Measurements from ENCODE around the gene NUP107. TPM values are rescaled to one million over a fixed set of nuclear protein-coding genes. Genes with fewer than 3 reads are reported as not detected.
A peak's percentile ranks its signal among the peaks of the same experiment; 100 is the strongest.

Gene NUP107
- total and polyA plus RNA-seq, 12 donors, result 9.9 to 25.7 (median 21.8) TPM

DNA sequence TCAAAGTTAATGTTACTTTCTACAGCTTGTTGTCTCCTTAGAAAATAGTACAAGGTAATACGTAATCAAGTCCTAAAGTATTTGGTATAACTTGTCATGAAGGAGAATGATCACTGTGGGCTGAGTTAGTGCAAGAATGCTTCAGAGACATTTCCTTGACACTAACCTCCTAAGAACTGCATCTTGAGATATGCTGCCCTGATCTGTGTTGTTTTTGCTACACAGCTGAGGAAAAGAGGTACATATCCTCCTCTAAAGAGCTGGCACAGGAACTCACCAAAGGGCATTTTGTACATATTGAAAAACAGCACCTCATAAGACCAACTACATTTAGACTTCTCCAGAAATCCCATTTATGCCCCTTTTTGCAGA lies 47.4 kb upstream of the NUP107 start:
- no peak overlapping the region for H3K4me3 ChIP-seq
- ATAC-seq (no peak), DNase-seq (no peak)
- peaks cover 0 to 20% (median 0%) of the 10 kb centered on the region in 9 donors for H3K36me3 ChIP-seq
- TF ChIP-seq, protein P1, sequence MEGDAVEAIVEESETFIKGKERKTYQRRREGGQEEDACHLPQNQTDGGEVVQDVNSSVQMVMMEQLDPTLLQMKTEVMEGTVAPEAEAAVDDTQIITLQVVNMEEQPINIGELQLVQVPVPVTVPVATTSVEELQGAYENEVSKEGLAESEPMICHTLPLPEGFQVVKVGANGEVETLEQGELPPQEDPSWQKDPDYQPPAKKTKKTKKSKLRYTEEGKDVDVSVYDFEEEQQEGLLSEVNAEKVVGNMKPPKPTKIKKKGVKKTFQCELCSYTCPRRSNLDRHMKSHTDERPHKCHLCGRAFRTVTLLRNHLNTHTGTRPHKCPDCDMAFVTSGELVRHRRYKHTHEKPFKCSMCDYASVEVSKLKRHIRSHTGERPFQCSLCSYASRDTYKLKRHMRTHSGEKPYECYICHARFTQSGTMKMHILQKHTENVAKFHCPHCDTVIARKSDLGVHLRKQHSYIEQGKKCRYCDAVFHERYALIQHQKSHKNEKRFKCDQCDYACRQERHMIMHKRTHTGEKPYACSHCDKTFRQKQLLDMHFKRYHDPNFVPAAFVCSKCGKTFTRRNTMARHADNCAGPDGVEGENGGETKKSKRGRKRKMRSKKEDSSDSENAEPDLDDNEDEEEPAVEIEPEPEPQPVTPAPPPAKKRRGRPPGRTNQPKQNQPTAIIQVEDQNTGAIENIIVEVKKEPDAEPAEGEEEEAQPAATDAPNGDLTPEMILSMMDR (IDR thresholded peaks at IDR 0.05), result no peak
- intact Hi-C loops (cut with DNase I), result no loop called here
- no peak overlapping the region for H3K27ac ChIP-seq
- H3K4me1 ChIP-seq, result peaks cover 0 to 88% (median 46%) of the 10 kb centered on the region in 9 donors
- no peaks in the 10 kb centered on the region for H3K27me3 ChIP-seq
- 90 to 97% methylated on average over 1 of the region's 1 CpG for WGBS, 2 donors
- H3K9me3 ChIP-seq, result no peaks in the 10 kb centered on the region

DNA sequence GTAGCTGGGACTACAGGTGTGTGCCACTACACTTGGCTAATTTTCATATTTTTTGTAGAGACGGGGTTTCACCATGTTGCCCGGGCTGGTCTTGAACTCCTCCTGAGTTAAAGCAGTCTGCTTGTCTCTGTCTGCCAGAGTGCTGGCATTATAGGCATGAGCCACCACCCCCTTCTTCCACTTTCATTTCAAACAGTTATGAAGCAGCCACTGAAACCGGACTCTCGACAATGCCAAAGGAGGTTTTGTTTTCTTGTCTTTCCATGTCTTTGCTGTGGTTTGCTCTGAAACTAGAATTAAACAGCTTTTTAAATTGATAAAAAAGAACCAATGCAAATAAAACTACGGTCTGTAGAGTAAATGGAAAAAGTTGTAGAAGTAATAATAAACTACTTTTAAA lies 45.6 kb upstream of the NUP107 start:
- Histone ChIP-seq H3K9me3 (no peaks in the 10 kb centered on the region), H3K36me3 (peaks cover 0 to 11% (median 0%) of the 10 kb centered on the region in 9 donors), H3K27ac (no peak overlapping the region), H3K4me3 (no peak overlapping the region), H3K4me1 (peaks cover 0 to 79% (median 36%) of the 10 kb centered on the region in 9 donors), H3K27me3 (no peaks in the 10 kb centered on the region)
- DNase-seq (no peak), ATAC-seq (no peak)
- intact Hi-C loops (cut with DNase I), result no loop called here
- TF ChIP-seq, protein P1 (IDR thresholded peaks at IDR 0.05), result no peak
- WGBS, 2 donors, result 57 to 61% methylated on average over 5 of the region's 5 CpGs

DNA sequence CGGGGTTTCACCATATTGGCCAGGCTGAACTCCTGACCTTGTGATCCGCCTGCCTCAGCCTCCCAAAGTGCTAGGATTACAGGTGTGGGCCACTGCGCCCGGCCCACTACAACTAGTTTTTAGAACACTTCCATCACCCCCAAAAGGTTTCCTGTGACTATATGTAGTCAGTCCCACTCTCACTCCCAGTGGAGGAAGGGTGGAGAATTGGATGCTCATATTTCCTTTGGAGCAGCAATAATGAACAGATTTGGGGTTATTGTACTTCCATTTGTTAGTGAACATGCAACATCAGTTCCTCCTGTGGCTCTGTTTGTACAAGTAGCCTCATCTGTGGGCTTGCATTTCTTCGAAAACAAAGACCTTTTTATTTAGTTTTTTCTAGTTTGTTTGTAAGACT lies 40.3 kb upstream of the NUP107 start:
- Histone ChIP-seq H3K4me1 (peaks cover 0 to 51% (median 22%) of the 10 kb centered on the region in 9 donors), H3K4me3 (no peak overlapping the region), H3K36me3 (peaks cover 0 to 44% (median 7%) of the 10 kb centered on the region in 9 donors), H3K9me3 (no peaks in the 10 kb centered on the region), H3K27me3 (no peaks in the 10 kb centered on the region), H3K27ac (no peak overlapping the region)
- 77 to 82% methylated on average over 5 of the region's 5 CpGs for WGBS, 2 donors
- DNase-seq (no peak), ATAC-seq (peak in 2 of 8 donors; percentile 39 to 55)
- TF ChIP-seq, protein P1 (IDR thresholded peaks at IDR 0.05), result no peak
- intact Hi-C loops (cut with DNase I), result loop anchor here in 1 of 10 donors (5.0 kb wide), 1 partner anchor 34 kb away; the partner anchor contains the start of gene RAP1B

DNA sequence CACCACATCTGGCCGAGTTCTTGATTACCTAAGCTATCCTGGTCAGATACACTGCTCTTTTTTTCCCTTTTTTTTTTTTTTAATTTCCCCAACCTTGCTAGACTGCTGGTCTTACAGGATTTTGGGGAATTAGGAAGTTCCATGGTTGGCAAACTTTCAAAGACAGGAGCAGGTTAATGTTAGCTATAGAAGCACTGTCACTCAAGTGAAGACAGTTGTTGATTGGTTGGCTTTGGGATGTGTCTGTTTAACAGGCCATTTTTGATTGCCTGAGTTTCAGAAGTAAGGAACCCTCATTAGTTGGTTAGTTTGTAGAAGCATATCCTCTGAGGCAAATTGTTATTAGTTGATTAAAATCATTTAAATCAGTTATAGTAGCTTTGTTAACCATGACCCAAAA lies 39.3 kb upstream of the NUP107 start:
- DNase-seq (no peak), ATAC-seq (no peak)
- Histone ChIP-seq H3K4me3 (no peak overlapping the region), H3K36me3 (peaks cover 0 to 54% (median 13%) of the 10 kb centered on the region in 9 donors), H3K4me1 (peaks cover 0 to 42% (median 16%) of the 10 kb centered on the region in 9 donors), H3K9me3 (no peaks in the 10 kb centered on the region), H3K27ac (no peak overlapping the region), H3K27me3 (no peaks in the 10 kb centered on the region)
- 79 to 81% methylated on average over 1 of the region's 1 CpG for WGBS, 2 donors
- TF ChIP-seq, protein P1 (IDR thresholded peaks at IDR 0.05), result no peak
- intact Hi-C loops (cut with DNase I), result loop anchor here in 1 of 10 donors (5.0 kb wide), 1 partner anchor 35 kb away; the partner anchor contains the start of gene RAP1B
